ENCODE results near the gene MTHFD1L.

The MTHFD1L gene

GRCh38 chr6:150987855-150988464 lies 122.5 kb downstream of the MTHFD1L start:
- Histone ChIP-seq H3K27ac (no peak overlapping the region), H3K36me3 (no peaks in the 10 kb centered on the region; the same call in 1 of the 2 replicates), H3K4me3 (ENCODE audit: low read depth, low read length) (no peak overlapping the region), H3K27me3 (ENCODE audit: insufficient read depth, low read depth, severe bottlenecking) (no peaks in the 10 kb centered on the region), H3K9me3 (ENCODE audit: severe bottlenecking) (no peaks in the 10 kb centered on the region)
- no peak for DNase-seq
- TF ChIP-seq, protein P1, sequence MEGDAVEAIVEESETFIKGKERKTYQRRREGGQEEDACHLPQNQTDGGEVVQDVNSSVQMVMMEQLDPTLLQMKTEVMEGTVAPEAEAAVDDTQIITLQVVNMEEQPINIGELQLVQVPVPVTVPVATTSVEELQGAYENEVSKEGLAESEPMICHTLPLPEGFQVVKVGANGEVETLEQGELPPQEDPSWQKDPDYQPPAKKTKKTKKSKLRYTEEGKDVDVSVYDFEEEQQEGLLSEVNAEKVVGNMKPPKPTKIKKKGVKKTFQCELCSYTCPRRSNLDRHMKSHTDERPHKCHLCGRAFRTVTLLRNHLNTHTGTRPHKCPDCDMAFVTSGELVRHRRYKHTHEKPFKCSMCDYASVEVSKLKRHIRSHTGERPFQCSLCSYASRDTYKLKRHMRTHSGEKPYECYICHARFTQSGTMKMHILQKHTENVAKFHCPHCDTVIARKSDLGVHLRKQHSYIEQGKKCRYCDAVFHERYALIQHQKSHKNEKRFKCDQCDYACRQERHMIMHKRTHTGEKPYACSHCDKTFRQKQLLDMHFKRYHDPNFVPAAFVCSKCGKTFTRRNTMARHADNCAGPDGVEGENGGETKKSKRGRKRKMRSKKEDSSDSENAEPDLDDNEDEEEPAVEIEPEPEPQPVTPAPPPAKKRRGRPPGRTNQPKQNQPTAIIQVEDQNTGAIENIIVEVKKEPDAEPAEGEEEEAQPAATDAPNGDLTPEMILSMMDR (IDR thresholded peaks at IDR 0.05; ENCODE audit: low read depth, low read length): no peak

GRCh38 chr6:150991487-150991886 lies 126.0 kb downstream of the MTHFD1L start:
- no peak for DNase-seq
- no peaks in the 10 kb centered on the region for H3K9me3 ChIP-seq (ENCODE audit: severe bottlenecking)
- no peak overlapping the region for H3K27ac ChIP-seq
- no peaks in the 10 kb centered on the region for H3K36me3 ChIP-seq
- no peak overlapping the region for H3K4me3 ChIP-seq (ENCODE audit: low read depth, low read length)
- no peaks in the 10 kb centered on the region for H3K27me3 ChIP-seq (ENCODE audit: insufficient read depth, low read depth, severe bottlenecking)
- TF ChIP-seq, protein P1 (IDR thresholded peaks at IDR 0.05; ENCODE audit: low read depth, low read length): no peak

- no peak for DNase-seq
- Histone ChIP-seq H3K4me3 (ENCODE audit: low read depth, low read length) (no peak overlapping the region), H3K36me3 (no peaks in the 10 kb centered on the region), H3K27me3 (ENCODE audit: insufficient read depth, low read depth, severe bottlenecking) (no peaks in the 10 kb centered on the region), H3K9me3 (ENCODE audit: severe bottlenecking) (no peaks in the 10 kb centered on the region), H3K27ac (no peak overlapping the region)
- TF ChIP-seq, protein P1 (IDR thresholded peaks at IDR 0.05; ENCODE audit: low read depth, low read length): no peak
Observed at GRCh38 chr6:150992262-150992661, 126.8 kb downstream of the MTHFD1L start.

DNA sequence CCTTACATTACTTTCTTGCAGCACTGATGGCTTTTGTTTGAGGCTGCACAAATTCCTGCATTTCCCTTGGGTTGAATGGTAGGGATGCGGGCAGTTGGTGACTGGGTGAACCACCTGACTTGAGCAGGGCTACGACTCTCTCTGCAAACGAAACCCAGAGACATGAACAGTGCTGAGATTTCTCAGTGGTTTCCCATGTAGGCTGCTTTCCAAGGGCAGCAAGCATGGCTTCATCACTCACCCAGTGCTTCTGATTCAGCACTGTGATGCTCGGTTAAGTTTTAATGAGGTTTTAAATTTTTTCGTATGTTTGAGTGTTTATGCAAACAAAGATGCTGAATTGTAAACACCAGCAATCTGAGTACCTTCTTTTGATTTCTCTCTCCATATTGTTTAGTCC lies 127.2 kb downstream of the MTHFD1L start:
- no peaks in the 10 kb centered on the region for H3K36me3 ChIP-seq
- H3K27ac ChIP-seq: no peak overlapping the region
- no peak for DNase-seq
- no peak overlapping the region for H3K4me3 ChIP-seq (ENCODE audit: low read depth, low read length)
- no peaks in the 10 kb centered on the region for H3K27me3 ChIP-seq (ENCODE audit: insufficient read depth, low read depth, severe bottlenecking)
- TF ChIP-seq, protein P1 (IDR thresholded peaks at IDR 0.05; ENCODE audit: low read depth, low read length): no peak
- no peaks in the 10 kb centered on the region for H3K9me3 ChIP-seq (ENCODE audit: severe bottlenecking)

- Histone ChIP-seq H3K9me3 (ENCODE audit: severe bottlenecking) (no peaks in the 10 kb centered on the region), H3K36me3 (no peaks in the 10 kb centered on the region), H3K27me3 (ENCODE audit: insufficient read depth, low read depth, severe bottlenecking) (no peaks in the 10 kb centered on the region), H3K27ac (no peak overlapping the region), H3K4me3 (ENCODE audit: low read depth, low read length) (no peak overlapping the region)
- DNase-seq: no peak
- TF ChIP-seq, protein P1 (IDR thresholded peaks at IDR 0.05; ENCODE audit: low read depth, low read length): no peak
Observed at GRCh38 chr6:150993253-150993652, 127.8 kb downstream of the MTHFD1L start.

DNA sequence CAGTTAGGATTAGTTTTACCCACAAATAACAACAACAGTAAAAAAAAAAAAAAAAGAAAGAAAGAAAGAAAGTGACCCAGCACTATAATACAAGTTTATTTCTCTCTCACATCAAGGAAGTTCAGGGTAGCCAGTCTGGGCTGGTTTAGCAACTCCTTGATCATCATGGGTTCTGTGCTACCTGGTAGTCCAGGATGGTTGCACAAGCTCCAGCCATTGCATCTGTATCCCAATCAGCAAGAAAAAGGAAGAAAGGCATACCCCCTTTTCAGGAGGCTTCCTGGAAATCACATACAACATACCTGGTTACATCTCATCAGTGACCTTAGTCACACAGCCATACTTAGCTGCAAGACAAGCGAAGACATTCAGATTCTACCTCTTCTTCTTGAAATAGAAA lies 128.5 kb downstream of the MTHFD1L start:
- H3K4me3 ChIP-seq (ENCODE audit: low read depth, low read length): no peak overlapping the region
- no peaks in the 10 kb centered on the region for H3K9me3 ChIP-seq (ENCODE audit: severe bottlenecking)
- no peak overlapping the region for H3K27ac ChIP-seq
- TF ChIP-seq, protein P1 (IDR thresholded peaks at IDR 0.05; ENCODE audit: low read depth, low read length): no peak
- DNase-seq: no peak
- no peaks in the 10 kb centered on the region for H3K27me3 ChIP-seq (ENCODE audit: insufficient read depth, low read depth, severe bottlenecking)
- no peaks in the 10 kb centered on the region for H3K36me3 ChIP-seq

Measured in WERI-Rb-1 (cell line).